Brain microvascular endothelial cell (primary cell): ENCODE measurements around the gene GAP43.
A peak's percentile ranks its signal among the peaks of the same experiment; 100 is the strongest.

Source experiments
- DNase-seq: peaks from one replicate; pipeline ENCODE4 v3.0.0-alpha.2; 2020
- H3K27ac ChIP-seq: fragments of 250-450 bp; sonication (Bioruptor Pico); 2 replicates; pipeline ENCODE4 v1.5.1; 2020; ENCODE audit warnings: mild to moderate bottlenecking, moderate library complexity
- H3K27me3 ChIP-seq: fragments of 250-450 bp; sonication (Bioruptor Pico); replicated peaks from 2 replicates; pipeline ENCODE4 v1.5.1; 2020; ENCODE audit warnings: mild to moderate bottlenecking
- H3K36me3 ChIP-seq: fragments of 250-450 bp; sonication (Bioruptor Pico); replicated peaks from 2 replicates; pipeline ENCODE4 v1.5.1; 2020; ENCODE audit warnings: mild to moderate bottlenecking
- H3K4me3 ChIP-seq: 2 replicates; pipeline ENCODE4 v1.5.1; 2011; ENCODE audit warnings: low read depth, mild to moderate bottlenecking, control low read depth, low read length, moderate library complexity
- CTCF ChIP-seq: IDR thresholded peaks from 2 replicates; pipeline ENCODE4 v1.5.1; 2011; ENCODE audit warnings: low read depth, mild to moderate bottlenecking, moderate library complexity, low read length, control low read depth, inconsistent platforms; ENCODE audit errors: missing control alignments
- in situ Hi-C: cut with HindIII; loops from 2 replicates; pipeline ENCODE4 v1.10.0; 2017; ENCODE audit warnings: low sequenced_read_pairs, low pct_ligation_motif_present

The GAP43 gene

GRCh38 chr3:115761927-115762305, 138.6 kb downstream of the GAP43 start:
- Histone ChIP-seq H3K27ac (no peak overlapping the region), H3K4me3 (no peak overlapping the region), H3K36me3 (no peaks in the 10 kb centered on the region), H3K27me3 (no peaks in the 10 kb centered on the region)
- no peak for DNase-seq
- in situ Hi-C loops: no loop called here
- no peak for TF ChIP-seq CTCF

- Histone ChIP-seq H3K36me3 (no peaks in the 10 kb centered on the region), H3K27ac (peak overlapping the region; percentile 45), H3K4me3 (no peak overlapping the region), H3K27me3 (no peaks in the 10 kb centered on the region)
- peak; percentile 49 for DNase-seq
- no peak for TF ChIP-seq CTCF
- in situ Hi-C loops: no loop called here
These were observed 143.5 kb downstream of the GAP43 start for GRCh38 chr3:115766587-115767482.

- DNase-seq: no peak
- H3K36me3 ChIP-seq: no peaks in the 10 kb centered on the region
- TF ChIP-seq CTCF: no peak
- H3K4me3 ChIP-seq: no peak overlapping the region
- in situ Hi-C loops: no loop called here
- no peak overlapping the region for H3K27ac ChIP-seq
- no peaks in the 10 kb centered on the region for H3K27me3 ChIP-seq
These were observed 145.4 kb downstream of the GAP43 start for GRCh38 chr3:115768661-115769060.
